ENCODE results near the gene CPD. TPM values are rescaled to one million over a fixed set of nuclear protein-coding genes. Genes with fewer than 3 reads are reported as not detected.

Gene CPD
- total and polyA plus RNA-seq, 2 of the 13 experiments (the other 11 are each of a cell fraction or from before 2014, with no cell fraction given) = 46.1 to 72.3 TPM

- no peak for TF ChIP-seq ZNF318 (CRISPR knock-in tag; IDR thresholded peaks at IDR 0.05)
- TF ChIP-seq SALL2 (CRISPR knock-in tag; IDR thresholded peaks at IDR 0.05) = peak; percentile 81; the same call in 1 of the 2 replicates
- TF ChIP-seq, protein P1, sequence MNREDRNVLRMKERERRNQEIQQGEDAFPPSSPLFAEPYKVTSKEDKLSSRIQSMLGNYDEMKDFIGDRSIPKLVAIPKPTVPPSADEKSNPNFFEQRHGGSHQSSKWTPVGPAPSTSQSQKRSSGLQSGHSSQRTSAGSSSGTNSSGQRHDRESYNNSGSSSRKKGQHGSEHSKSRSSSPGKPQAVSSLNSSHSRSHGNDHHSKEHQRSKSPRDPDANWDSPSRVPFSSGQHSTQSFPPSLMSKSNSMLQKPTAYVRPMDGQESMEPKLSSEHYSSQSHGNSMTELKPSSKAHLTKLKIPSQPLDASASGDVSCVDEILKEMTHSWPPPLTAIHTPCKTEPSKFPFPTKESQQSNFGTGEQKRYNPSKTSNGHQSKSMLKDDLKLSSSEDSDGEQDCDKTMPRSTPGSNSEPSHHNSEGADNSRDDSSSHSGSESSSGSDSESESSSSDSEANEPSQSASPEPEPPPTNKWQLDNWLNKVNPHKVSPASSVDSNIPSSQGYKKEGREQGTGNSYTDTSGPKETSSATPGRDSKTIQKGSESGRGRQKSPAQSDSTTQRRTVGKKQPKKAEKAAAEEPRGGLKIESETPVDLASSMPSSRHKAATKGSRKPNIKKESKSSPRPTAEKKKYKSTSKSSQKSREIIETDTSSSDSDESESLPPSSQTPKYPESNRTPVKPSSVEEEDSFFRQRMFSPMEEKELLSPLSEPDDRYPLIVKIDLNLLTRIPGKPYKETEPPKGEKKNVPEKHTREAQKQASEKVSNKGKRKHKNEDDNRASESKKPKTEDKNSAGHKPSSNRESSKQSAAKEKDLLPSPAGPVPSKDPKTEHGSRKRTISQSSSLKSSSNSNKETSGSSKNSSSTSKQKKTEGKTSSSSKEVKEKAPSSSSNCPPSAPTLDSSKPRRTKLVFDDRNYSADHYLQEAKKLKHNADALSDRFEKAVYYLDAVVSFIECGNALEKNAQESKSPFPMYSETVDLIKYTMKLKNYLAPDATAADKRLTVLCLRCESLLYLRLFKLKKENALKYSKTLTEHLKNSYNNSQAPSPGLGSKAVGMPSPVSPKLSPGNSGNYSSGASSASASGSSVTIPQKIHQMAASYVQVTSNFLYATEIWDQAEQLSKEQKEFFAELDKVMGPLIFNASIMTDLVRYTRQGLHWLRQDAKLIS (CRISPR knock-in tag; IDR thresholded peaks at IDR 0.05) = peak; percentile 53; the same call in 1 of the 2 replicates
- no peak for TF ChIP-seq NR1H2 (CRISPR knock-in tag; IDR thresholded peaks at IDR 0.05; ENCODE audit: borderline replicate concordance, low read depth)
- TF ChIP-seq HOXA7 (CRISPR knock-in tag; IDR thresholded peaks at IDR 0.05) = 0 out of 2 replicates have a peak, but pooled peaks have one; percentile 73
- peak; percentile 92 for TF ChIP-seq ZBTB25 (CRISPR knock-in tag; IDR thresholded peaks at IDR 0.05)
- peak; percentile 87; the same call in 1 of the 2 replicates for TF ChIP-seq KDM5B (CRISPR knock-in tag; IDR thresholded peaks at IDR 0.05; ENCODE audit: borderline replicate concordance)
- TF ChIP-seq ZBTB20 (CRISPR knock-in tag; IDR thresholded peaks at IDR 0.05; ENCODE audit: borderline replicate concordance, low read depth) = 0 out of 2 replicates have a peak, but pooled peaks have one; percentile 84
- no peak; the same call in 1 of the 2 replicates for TF ChIP-seq ZFP36L2 (CRISPR knock-in tag; IDR thresholded peaks at IDR 0.05)
- peak; percentile 55; the same call in 1 of the 2 replicates for TF ChIP-seq SIN3A (IDR thresholded peaks at IDR 0.05; ENCODE audit: borderline replicate concordance, low read depth, low read length)
- TF ChIP-seq, protein P2, sequence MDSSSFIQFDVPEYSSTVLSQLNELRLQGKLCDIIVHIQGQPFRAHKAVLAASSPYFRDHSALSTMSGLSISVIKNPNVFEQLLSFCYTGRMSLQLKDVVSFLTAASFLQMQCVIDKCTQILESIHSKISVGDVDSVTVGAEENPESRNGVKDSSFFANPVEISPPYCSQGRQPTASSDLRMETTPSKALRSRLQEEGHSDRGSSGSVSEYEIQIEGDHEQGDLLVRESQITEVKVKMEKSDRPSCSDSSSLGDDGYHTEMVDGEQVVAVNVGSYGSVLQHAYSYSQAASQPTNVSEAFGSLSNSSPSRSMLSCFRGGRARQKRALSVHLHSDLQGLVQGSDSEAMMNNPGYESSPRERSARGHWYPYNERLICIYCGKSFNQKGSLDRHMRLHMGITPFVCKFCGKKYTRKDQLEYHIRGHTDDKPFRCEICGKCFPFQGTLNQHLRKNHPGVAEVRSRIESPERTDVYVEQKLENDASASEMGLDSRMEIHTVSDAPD (CRISPR knock-in tag; IDR thresholded peaks at IDR 0.05) = no peak
- TF ChIP-seq GFI1 (CRISPR knock-in tag; IDR thresholded peaks at IDR 0.05; ENCODE audit: borderline replicate concordance) = peak; percentile 46; the same call in 1 of the 2 replicates
- no peak for TF ChIP-seq NFE2L1 (CRISPR knock-in tag; IDR thresholded peaks at IDR 0.05; ENCODE audit: borderline replicate concordance)
Observed at GRCh38 chr17:30477083-30477773, 98.5 kb downstream of the CPD start, which contains the start of gene GOSR1 (continued).
